Endodermal cell (in vitro differentiated cells): Measurements from ENCODE around the gene C1orf210. TPM values are rescaled to one million over a fixed set of nuclear protein-coding genes. Genes with fewer than 3 reads are reported as not detected.

Experiments used
- DNase-seq: peaks from one replicate; pipeline ENCODE4 v3.0.0-alpha.2; 2017
- H3K27ac ChIP-seq: 2 replicates; pipeline ENCODE4 v1.5.1; 2013; ENCODE audit warnings: mild to moderate bottlenecking, low read depth, low read length, moderate library complexity
- H3K27me3 ChIP-seq: 2 replicates; pipeline ENCODE4 v1.6.1; 2013; ENCODE audit warnings: mild to moderate bottlenecking, low read length, moderate library complexity; ENCODE audit not compliant: insufficient read depth, control insufficient read depth, poor library complexity, severe bottlenecking
- H3K36me3 ChIP-seq: 2 replicates; pipeline ENCODE4 v1.7.0; 2013; ENCODE audit warnings: mild to moderate bottlenecking, low read length, moderate library complexity; ENCODE audit not compliant: control insufficient read depth, insufficient read depth
- H3K4me1 ChIP-seq: one replicate; pipeline ENCODE4 v1.7.0; 2013; ENCODE audit warnings: low read length; ENCODE audit not compliant: control insufficient read depth, insufficient read depth
- H3K4me3 ChIP-seq: 2 replicates; pipeline ENCODE4 v1.5.1; 2013; ENCODE audit warnings: mild to moderate bottlenecking, low read length, moderate library complexity
- H3K9ac ChIP-seq: 2 replicates; pipeline ENCODE4 v1.6.1; 2013; ENCODE audit warnings: mild to moderate bottlenecking, low read length, moderate library complexity; ENCODE audit not compliant: poor library complexity, severe bottlenecking; ENCODE audit errors: extremely low read depth
- H3K9me3 ChIP-seq: 2 replicates; pipeline ENCODE4 v1.6.1; 2013; ENCODE audit warnings: mild to moderate bottlenecking, low read length, moderate library complexity; ENCODE audit not compliant: control insufficient read depth
- H3K27ac Mint-ChIP-seq: 2 replicates; pipeline ENCODE4 v1.8.0; 2020; ENCODE audit warnings: mixed read lengths
- H3K27me3 Mint-ChIP-seq: 2 replicates; pipeline ENCODE4 v1.8.0; 2021; ENCODE audit warnings: mild to moderate bottlenecking, mixed read lengths; ENCODE audit not compliant: insufficient read depth
- H3K36me3 Mint-ChIP-seq: 2 replicates; pipeline ENCODE4 v1.8.0; 2020; ENCODE audit warnings: low read depth, mixed read lengths
- H3K4me1 Mint-ChIP-seq: 2 replicates; pipeline ENCODE4 v1.8.0; 2020; ENCODE audit warnings: mixed read lengths
- H3K4me3 Mint-ChIP-seq: 2 replicates; pipeline ENCODE4 v1.8.0; 2020; ENCODE audit warnings: mild to moderate bottlenecking, moderate library complexity, mixed read lengths
- H3K9me3 Mint-ChIP-seq: 2 replicates; pipeline ENCODE4 v1.8.0; 2020; ENCODE audit warnings: mild to moderate bottlenecking, mixed read lengths
- WGBS, 2 experiments: methylation state at CpG; one replicate each; pipeline versions ENCODE4 v1.1.5 to v1.1.7; 2013; ENCODE audit warnings: missing lambda C conversion rate in 2 of 2, mixed read lengths in 1 of 2; ENCODE audit not compliant: insufficient coverage in 1 of 2, insufficient read length in 1 of 2; 5-methylcytosine and 5-hydroxymethylcytosine counted together
- total RNA-seq, 2 donors: library from RNA; stranded (reverse); fragmentation: NEBNext Ultra II Directional in 1 of 2; extraction: Animal tissue kit (Norgen Biotek cat#: 25700) in 1 of 2; gene quantifications; 2 replicates in 1 of 2; 3 replicates in 1 of 2; pipeline ENCODE4 v1.2.1, GENCODE V29; 2021
- TF ChIP-seq, protein P1 (sequence below): fragments of 200-600 bp; sonication (generic); conservative IDR thresholded peaks from 2 replicates; pipeline ENCODE4 v1.5.0; 2021; ENCODE audit warnings: antibody characterized with exemption, mild to moderate bottlenecking

Gene C1orf210
- total RNA-seq, 2 donors from 2014 or later, result 9.7 to 17.9 TPM

DNA sequence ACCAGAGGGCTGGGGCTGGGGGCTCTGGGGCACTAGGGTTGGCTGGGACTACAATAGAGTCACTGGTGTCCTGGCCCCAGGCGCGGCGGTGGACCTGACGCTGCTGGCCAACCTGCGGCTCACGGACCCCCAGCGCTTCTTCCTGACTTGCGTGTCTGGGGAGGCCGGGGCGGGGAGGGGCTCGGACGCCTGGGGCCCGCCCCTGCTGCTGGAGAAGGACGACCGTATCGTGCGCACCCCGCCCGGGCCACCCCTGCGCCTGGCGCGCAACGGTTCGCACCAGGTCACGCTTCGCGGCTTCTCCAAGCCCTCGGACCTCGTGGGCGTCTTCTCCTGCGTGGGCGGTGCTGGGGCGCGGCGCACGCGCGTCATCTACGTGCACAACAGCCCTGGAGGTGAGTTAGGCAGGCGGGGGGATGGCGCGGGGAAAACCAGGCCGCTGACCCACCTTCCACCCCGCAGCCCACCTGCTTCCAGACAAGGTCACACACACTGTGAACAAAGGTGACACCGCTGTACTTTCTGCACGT, 19.5 kb upstream of the C1orf210 start:
- no peak overlapping the region for H3K4me3 ChIP-seq
- H3K36me3 ChIP-seq, result no peaks in the 10 kb centered on the region
- H3K27ac Mint-ChIP-seq, result no peak overlapping the region
- no peaks in the 10 kb centered on the region for H3K27me3 ChIP-seq
- no peaks in the 10 kb centered on the region for H3K9me3 Mint-ChIP-seq
- no peak for DNase-seq
- H3K4me3 Mint-ChIP-seq, result no peak overlapping the region
- H3K9ac ChIP-seq, result no peak overlapping the region
- TF ChIP-seq, protein P1, sequence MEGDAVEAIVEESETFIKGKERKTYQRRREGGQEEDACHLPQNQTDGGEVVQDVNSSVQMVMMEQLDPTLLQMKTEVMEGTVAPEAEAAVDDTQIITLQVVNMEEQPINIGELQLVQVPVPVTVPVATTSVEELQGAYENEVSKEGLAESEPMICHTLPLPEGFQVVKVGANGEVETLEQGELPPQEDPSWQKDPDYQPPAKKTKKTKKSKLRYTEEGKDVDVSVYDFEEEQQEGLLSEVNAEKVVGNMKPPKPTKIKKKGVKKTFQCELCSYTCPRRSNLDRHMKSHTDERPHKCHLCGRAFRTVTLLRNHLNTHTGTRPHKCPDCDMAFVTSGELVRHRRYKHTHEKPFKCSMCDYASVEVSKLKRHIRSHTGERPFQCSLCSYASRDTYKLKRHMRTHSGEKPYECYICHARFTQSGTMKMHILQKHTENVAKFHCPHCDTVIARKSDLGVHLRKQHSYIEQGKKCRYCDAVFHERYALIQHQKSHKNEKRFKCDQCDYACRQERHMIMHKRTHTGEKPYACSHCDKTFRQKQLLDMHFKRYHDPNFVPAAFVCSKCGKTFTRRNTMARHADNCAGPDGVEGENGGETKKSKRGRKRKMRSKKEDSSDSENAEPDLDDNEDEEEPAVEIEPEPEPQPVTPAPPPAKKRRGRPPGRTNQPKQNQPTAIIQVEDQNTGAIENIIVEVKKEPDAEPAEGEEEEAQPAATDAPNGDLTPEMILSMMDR, result no peak
- H3K27me3 Mint-ChIP-seq, result peaks cover 1% of the 10 kb centered on the region
- no peaks in the 10 kb centered on the region for H3K4me1 ChIP-seq
- no peaks in the 10 kb centered on the region for H3K9me3 ChIP-seq
- no peak overlapping the region for H3K27ac ChIP-seq
- H3K36me3 Mint-ChIP-seq, result no peaks in the 10 kb centered on the region
- H3K4me1 Mint-ChIP-seq, result peaks cover 17% of the 10 kb centered on the region
- 97 to 99% methylated on average over 37 to 46 of the region's 46 CpGs for WGBS, 2 experiments

DNA sequence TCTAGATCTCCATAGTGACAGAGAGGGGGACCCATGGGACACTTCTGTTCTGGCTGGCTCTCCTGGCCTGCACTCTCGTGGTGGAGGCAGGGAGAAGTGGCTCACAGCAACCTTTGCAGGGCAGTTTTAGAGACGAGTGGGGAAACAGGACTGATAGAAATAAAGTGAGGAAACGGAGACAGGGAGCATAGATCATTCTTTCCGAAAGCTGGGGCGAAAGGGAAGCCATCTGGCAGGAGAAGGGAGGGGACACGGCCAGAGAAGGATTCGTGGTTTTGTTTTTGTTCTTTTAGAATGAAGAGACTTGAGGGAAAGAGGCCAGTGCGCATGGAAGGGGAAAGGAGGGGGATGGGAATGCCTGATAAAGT, 18.9 kb upstream of the C1orf210 start:
- Histone ChIP-seq H3K27me3 (no peaks in the 10 kb centered on the region), H3K36me3 (no peaks in the 10 kb centered on the region), H3K9me3 (no peaks in the 10 kb centered on the region), H3K4me1 (no peaks in the 10 kb centered on the region), H3K9ac (no peak overlapping the region), H3K27ac (no peak overlapping the region), H3K4me3 (no peak overlapping the region)
- Mint-ChIP-seq H3K27me3 (peaks cover 1% of the 10 kb centered on the region), H3K4me3 (no peak overlapping the region), H3K9me3 (no peaks in the 10 kb centered on the region), H3K4me1 (peaks cover 17% of the 10 kb centered on the region), H3K36me3 (no peaks in the 10 kb centered on the region), H3K27ac (peak overlapping the region; percentile 5)
- 86 to 87% methylated on average over 8 of the region's 8 CpGs for WGBS, 2 experiments
- DNase-seq, result no peak
- TF ChIP-seq, protein P1, result no peak

DNA sequence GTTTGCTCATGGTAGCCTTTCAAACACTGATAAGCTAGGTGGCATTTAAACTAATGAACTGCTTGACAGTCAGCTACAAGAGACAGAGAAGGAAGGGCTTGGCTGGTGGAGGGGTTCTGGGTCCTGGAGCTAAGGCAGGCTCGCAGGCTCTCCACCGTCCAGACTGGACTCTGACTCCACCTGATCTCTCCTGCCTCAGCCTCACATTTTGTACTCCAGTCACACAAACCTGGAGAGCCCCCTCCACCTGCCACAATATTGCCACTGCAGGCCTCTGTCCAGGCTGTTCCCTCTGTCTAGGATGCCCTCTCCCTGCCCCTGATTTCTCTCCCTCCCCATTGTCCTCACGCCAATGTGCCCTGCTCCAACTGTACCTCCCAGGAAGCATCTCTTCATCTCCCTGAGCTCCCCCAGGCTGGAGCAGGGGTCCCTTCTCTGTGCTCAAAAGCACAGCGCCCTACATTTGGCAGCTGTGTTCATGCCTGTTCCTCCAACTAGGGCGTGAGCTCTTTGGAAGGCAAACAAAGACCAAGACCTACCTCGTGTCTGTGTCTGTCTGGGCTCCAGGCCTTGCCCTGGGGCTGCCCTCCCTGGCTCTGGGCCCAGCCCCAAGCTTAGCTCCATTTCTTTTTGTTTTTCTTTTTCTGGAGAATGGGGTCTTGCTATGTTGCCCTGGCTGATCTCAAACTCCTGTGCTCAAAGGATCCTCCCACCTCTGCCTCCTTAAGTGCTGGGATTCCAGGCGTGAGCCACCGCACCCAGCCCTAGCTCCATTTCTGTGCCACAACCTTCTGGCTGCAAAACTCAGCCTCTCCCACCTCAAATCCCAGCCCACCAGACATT, 18.3 kb upstream of the C1orf210 start:
- TF ChIP-seq, protein P1, result no peak

More for the DNA sequence above, 18.3 kb upstream of the C1orf210 start:
- Mint-ChIP-seq H3K27ac (peak overlapping the region; percentile 5), H3K4me1 (peaks cover 17% of the 10 kb centered on the region), H3K4me3 (no peak overlapping the region), H3K9me3 (no peaks in the 10 kb centered on the region), H3K36me3 (no peaks in the 10 kb centered on the region), H3K27me3 (peaks cover 1% of the 10 kb centered on the region)
- no peak overlapping the region for H3K4me3 ChIP-seq
- H3K27ac ChIP-seq, result no peak overlapping the region
- DNase-seq, result no peak
- H3K27me3 ChIP-seq, result no peaks in the 10 kb centered on the region
- no peaks in the 10 kb centered on the region for H3K9me3 ChIP-seq
- no peak overlapping the region for H3K9ac ChIP-seq
- no peaks in the 10 kb centered on the region for H3K4me1 ChIP-seq
- WGBS, 2 experiments, result 91 to 95% methylated on average over 5 to 8 of the region's 8 CpGs
- H3K36me3 ChIP-seq, result no peaks in the 10 kb centered on the region
